GM12891 (cell line): ENCODE measurements around the gene SYMPK.

Experiments
- POLR2A ChIP-seq: IDR thresholded peaks from 2 replicates; pipeline ENCODE4 v1.6.1; 2011; ENCODE audit warnings: low read depth, low read length, control low read depth
- POLR2AphosphoS5 ChIP-seq: IDR thresholded peaks from 2 replicates; pipeline ENCODE4 v1.6.1; 2011; ENCODE audit warnings: low read depth, low read length, control low read depth
- SPI1 ChIP-seq: IDR thresholded peaks from 2 replicates; pipeline ENCODE4 v1.6.1; 2011; ENCODE audit warnings: low read depth, low read length, control low read depth
- TAF1 ChIP-seq: IDR thresholded peaks from 2 replicates; pipeline ENCODE4 v1.6.1; 2011; ENCODE audit warnings: low read depth, low read length, control low read depth

- TF ChIP-seq POLR2AphosphoS5 = no peak
- TF ChIP-seq POLR2A = no peak
- TF ChIP-seq TAF1 = no peak
- no peak for TF ChIP-seq SPI1
Observed at GRCh38 chr19:45822716-45823115, 40.2 kb downstream of the SYMPK start.
